A673 (cell line): ENCODE measurements around the gene MED12L. TPM values are rescaled to one million over a fixed set of nuclear protein-coding genes. Genes with fewer than 3 reads are reported as not detected.

Experiments
- BruUV-seq: library from RNA; stranded (reverse); fragments of 400-500 nt; replicated peaks from 2 replicates; lab custom pipeline; 2021; lab: Mats Ljungman, UMichigan
- CTCF ChIA-PET: fragments of 300-600 bp; sonication (Branson Sonifier 250); formaldehyde crosslinking; loops from one replicate; lab custom pipeline; 2022; ENCODE audit warnings: antibody characterized with exemption; lab: Charles Lee
- POLR2A ChIA-PET: fragments of 300-600 bp; sonication (Branson Sonifier 250); formaldehyde crosslinking; loops from one replicate; lab custom pipeline; 2022; ENCODE audit warnings: antibody characterized with exemption; ENCODE audit not compliant: low non-redundant PET; lab: Charles Lee
- DNase-seq: peaks from one replicate; pipeline ENCODE4 v3.0.0-alpha.2; 2015; ENCODE audit warnings: low spot score
- H3K27ac ChIP-seq: fragments of 200-600 bp; sonication (generic); 2 replicates; pipeline ENCODE4 v1.5.1; 2016; ENCODE audit warnings: mixed run types, low read depth, mild to moderate bottlenecking, mixed read lengths, antibody characterized with exemption, low read length; ENCODE audit not compliant: poor library complexity, severe bottlenecking
- H3K27me3 ChIP-seq: fragments of 200-600 bp; sonication (generic); replicated peaks from 2 replicates; pipeline ENCODE4 v1.6.1; 2017; ENCODE audit warnings: mixed run types, low read depth, mild to moderate bottlenecking, mixed read lengths, antibody characterized with exemption, low read length; ENCODE audit not compliant: insufficient read depth, poor library complexity
- H3K36me3 ChIP-seq: fragments of 200-600 bp; sonication (generic); 2 replicates; pipeline ENCODE4 v1.6.1; 2016; ENCODE audit warnings: mixed run types, mild to moderate bottlenecking, mixed read lengths, antibody characterized with exemption, low read length; ENCODE audit not compliant: insufficient read depth, poor library complexity, severe bottlenecking
- H3K4me1 ChIP-seq: fragments of 200-600 bp; sonication (generic); 2 replicates; pipeline ENCODE4 v1.6.1; 2017; ENCODE audit warnings: mixed run types, mild to moderate bottlenecking, mixed read lengths, antibody characterized with exemption, low read length; ENCODE audit not compliant: insufficient read depth, poor library complexity, severe bottlenecking
- H3K4me3 ChIP-seq: fragments of 200-600 bp; sonication (generic); 2 replicates; pipeline ENCODE4 v1.5.1; 2016; ENCODE audit warnings: low read depth, mixed run types, mild to moderate bottlenecking, mixed read lengths, low read length; ENCODE audit not compliant: poor library complexity, severe bottlenecking
- H3K9me3 ChIP-seq: fragments of 200-600 bp; sonication (generic); 2 replicates; pipeline ENCODE4 v1.6.1; 2016; ENCODE audit warnings: mixed run types, low read depth, mild to moderate bottlenecking, mixed read lengths, antibody characterized with exemption, low read length; ENCODE audit not compliant: poor library complexity, severe bottlenecking
- CTCF ChIP-seq: fragments of 300-800, 200-600 bp; sonication (generic); conservative IDR thresholded peaks from 2 replicates; pipeline ENCODE4 v1.5.1; 2017; ENCODE audit warnings: low read depth, mild to moderate bottlenecking, antibody characterized with exemption, low read length, moderate library complexity, mixed read lengths
- EZH2 ChIP-seq: fragments of 200-600 bp; sonication (generic); IDR thresholded peaks from 2 replicates; pipeline ENCODE4 v1.6.1; 2017; ENCODE audit warnings: borderline replicate concordance, low read depth, mild to moderate bottlenecking, mixed read lengths, antibody characterized with exemption, low read length; ENCODE audit not compliant: poor library complexity, severe bottlenecking
- intact Hi-C: fragments of 100-400 bp; cut with micrococcal nuclease; formaldehyde crosslinking; loops from one replicate; pipeline ENCODE4 v1.10.0; 2022; ENCODE audit not compliant: unreplicated experiment
- total RNA-seq: library from RNA; stranded (reverse); gene quantifications from 2 replicates; pipeline ENCODE4 v1.2.3, GENCODE V29; 2021

MED12L gene
- total RNA-seq, 1 experiment from 2014 or later, result 0.71 TPM

- TF ChIP-seq EZH2, result no peak
- TF ChIP-seq CTCF, result no peak
- Histone ChIP-seq H3K36me3 (peaks cover 33% of the 10 kb centered on the region), H3K27me3 (no peaks in the 10 kb centered on the region), H3K4me3 (no peak overlapping the region), H3K4me1 (peaks cover 10% of the 10 kb centered on the region), H3K9me3 (peaks cover 14% of the 10 kb centered on the region), H3K27ac (no peak overlapping the region)
- CTCF ChIA-PET, result no interaction called here
- BruUV-seq, result TSS peak; percentile 20
- DNase-seq, result no peak
- intact Hi-C loops, result no loop called here
- POLR2A ChIA-PET, result no interaction called here
Observed at GRCh38 chr3:151445273-151446001, 360.0 kb downstream of the MED12L start.

- peaks cover 4% of the 10 kb centered on the region for H3K4me1 ChIP-seq
- intact Hi-C loops, result no loop called here
- H3K36me3 ChIP-seq, result peaks cover 33% of the 10 kb centered on the region
- DNase-seq, result no peak
- BruUV-seq, result no TSS peak
- TF ChIP-seq EZH2 (no peak), CTCF (no peak)
- ChIA-PET CTCF (no interaction called here), POLR2A (no interaction called here)
- H3K27ac ChIP-seq, result no peak overlapping the region
- no peak overlapping the region for H3K4me3 ChIP-seq
- peaks cover 14% of the 10 kb centered on the region for H3K9me3 ChIP-seq
- H3K27me3 ChIP-seq, result no peaks in the 10 kb centered on the region
Observed at GRCh38 chr3:151446002-151446340, 360.5 kb downstream of the MED12L start.

- no peaks in the 10 kb centered on the region for H3K4me1 ChIP-seq
- H3K27me3 ChIP-seq, result no peaks in the 10 kb centered on the region
- no peak for DNase-seq
- peaks cover 9% of the 10 kb centered on the region for H3K9me3 ChIP-seq
- no peak overlapping the region for H3K4me3 ChIP-seq
- BruUV-seq, result no TSS peak
- peaks cover 24% of the 10 kb centered on the region for H3K36me3 ChIP-seq
- no peak overlapping the region for H3K27ac ChIP-seq
- POLR2A ChIA-PET, result no interaction called here
- intact Hi-C loops, result no loop called here
- TF ChIP-seq EZH2 (no peak), CTCF (no peak)
- CTCF ChIA-PET, result no interaction called here
Observed at GRCh38 chr3:151452368-151452767, 366.9 kb downstream of the MED12L start.
